ENCODE results near the gene MRS2.
"Not testable (repeated sequence)": the region's sequence is repeated elsewhere in the genome, so short reads cannot be mapped to it uniquely, and the experiment has no call there.

Gene MRS2

GRCh38 chr6:24396824-24397223, 5.9 kb upstream of the MRS2 start:
- no peak overlapping the region for H3K27ac ChIP-seq (replicated peaks)
- no peaks in the 10 kb centered on the region for H3K27me3 ChIP-seq (ENCODE audit: insufficient read depth, poor library complexity, severe bottlenecking)
- DNase-seq (ENCODE audit: low read depth in 1 of 2, low spot score in 1 of 2): no peak
- H3K4me3 ChIP-seq (replicated peaks; ENCODE audit: insufficient read depth, low read length): no peak overlapping the region
- no peak for TF ChIP-seq POLR2AphosphoS5 (IDR thresholded peaks at IDR 0.05; ENCODE audit: low read depth)
- TF ChIP-seq CTCF (IDR thresholded peaks at IDR 0.05; ENCODE audit: insufficient read depth, low read length): no peak
- no peak for TF ChIP-seq REST (IDR thresholded peaks at IDR 0.05; ENCODE audit: insufficient replicate concordance, low read depth)
- TF ChIP-seq SPI1 (IDR thresholded peaks at IDR 0.05; ENCODE audit: borderline replicate concordance, low read depth): no peak
- no peak for TF ChIP-seq GABPA (IDR thresholded peaks at IDR 0.05; ENCODE audit: low read depth)

- no peak overlapping the region for H3K27ac ChIP-seq (replicated peaks)
- H3K27me3 ChIP-seq (ENCODE audit: insufficient read depth, poor library complexity, severe bottlenecking): no peaks in the 10 kb centered on the region
- no peak overlapping the region for H3K4me3 ChIP-seq (replicated peaks; ENCODE audit: insufficient read depth, low read length)
- DNase-seq (ENCODE audit: low read depth in 1 of 2, low spot score in 1 of 2): no peak
- TF ChIP-seq REST (IDR thresholded peaks at IDR 0.05; ENCODE audit: insufficient replicate concordance, low read depth) (no peak), SPI1 (IDR thresholded peaks at IDR 0.05; ENCODE audit: borderline replicate concordance, low read depth) (no peak), CTCF (IDR thresholded peaks at IDR 0.05; ENCODE audit: insufficient read depth, low read length) (no peak), POLR2AphosphoS5 (IDR thresholded peaks at IDR 0.05; ENCODE audit: low read depth) (no peak), GABPA (IDR thresholded peaks at IDR 0.05; ENCODE audit: low read depth) (no peak)
Measured at GRCh38 chr6:24397631-24398030, 5.1 kb upstream of the MRS2 start.

GRCh38 chr6:24400045-24401039, 2.4 kb upstream of the MRS2 start:
- not testable (repeated sequence) for H3K27ac ChIP-seq (replicated peaks); H3K27me3 ChIP-seq (ENCODE audit: insufficient read depth, poor library complexity, severe bottlenecking); DNase-seq (ENCODE audit: low read depth in 1 of 2, low spot score in 1 of 2); H3K4me3 ChIP-seq (replicated peaks; ENCODE audit: insufficient read depth, low read length)

GRCh38 chr6:24401458-24401857, 1.3 kb upstream of the MRS2 start:
- TF ChIP-seq GABPA (IDR thresholded peaks at IDR 0.05; ENCODE audit: low read depth): no peak
- no peak for TF ChIP-seq SPI1 (IDR thresholded peaks at IDR 0.05; ENCODE audit: borderline replicate concordance, low read depth)
- no peak for TF ChIP-seq REST (IDR thresholded peaks at IDR 0.05; ENCODE audit: insufficient replicate concordance, low read depth)
- no peak for TF ChIP-seq POLR2AphosphoS5 (IDR thresholded peaks at IDR 0.05; ENCODE audit: low read depth)
- no peak for TF ChIP-seq CTCF (IDR thresholded peaks at IDR 0.05; ENCODE audit: insufficient read depth, low read length)
- no peak overlapping the region for H3K4me3 ChIP-seq (replicated peaks; ENCODE audit: insufficient read depth, low read length)
- no peaks in the 10 kb centered on the region for H3K27me3 ChIP-seq (ENCODE audit: insufficient read depth, poor library complexity, severe bottlenecking)
- DNase-seq (ENCODE audit: low read depth in 1 of 2, low spot score in 1 of 2): no peak
- no peak overlapping the region for H3K27ac ChIP-seq (replicated peaks)
